Nephron progenitor cell (in vitro differentiated cells): ENCODE results near the gene DHRS13.

Experiments
- DNase-seq: peaks from one replicate; pipeline ENCODE4 v3.0.0; 2021
- H3K27ac Mint-ChIP-seq: 2 replicates; pipeline ENCODE4 v1.8.0; 2021; ENCODE audit warnings: mild to moderate bottlenecking, moderate library complexity, mixed read lengths
- H3K27me3 Mint-ChIP-seq: 2 replicates; pipeline ENCODE4 v1.8.0; 2021; ENCODE audit warnings: mild to moderate bottlenecking, low read depth, mixed read lengths; ENCODE audit not compliant: poor library complexity
- H3K36me3 Mint-ChIP-seq: 2 replicates; pipeline ENCODE4 v1.8.0; 2021; ENCODE audit warnings: low read depth, mixed read lengths
- H3K4me1 Mint-ChIP-seq: 2 replicates; pipeline ENCODE4 v1.8.0; 2021; ENCODE audit warnings: mixed read lengths
- H3K4me3 Mint-ChIP-seq: 2 replicates; pipeline ENCODE4 v1.8.0; 2021; ENCODE audit warnings: mild to moderate bottlenecking, moderate library complexity, mixed read lengths
- H3K9me3 Mint-ChIP-seq: 2 replicates; pipeline ENCODE4 v1.8.0; 2021; ENCODE audit warnings: mild to moderate bottlenecking, moderate library complexity, mixed read lengths
- TF ChIP-seq, protein P1 (sequence below): fragments of 200-600 bp; sonication (generic); IDR thresholded peaks from 2 replicates; pipeline ENCODE4 v1.5.0; 2021; ENCODE audit warnings: antibody characterized with exemption

Gene DHRS13, protein sequence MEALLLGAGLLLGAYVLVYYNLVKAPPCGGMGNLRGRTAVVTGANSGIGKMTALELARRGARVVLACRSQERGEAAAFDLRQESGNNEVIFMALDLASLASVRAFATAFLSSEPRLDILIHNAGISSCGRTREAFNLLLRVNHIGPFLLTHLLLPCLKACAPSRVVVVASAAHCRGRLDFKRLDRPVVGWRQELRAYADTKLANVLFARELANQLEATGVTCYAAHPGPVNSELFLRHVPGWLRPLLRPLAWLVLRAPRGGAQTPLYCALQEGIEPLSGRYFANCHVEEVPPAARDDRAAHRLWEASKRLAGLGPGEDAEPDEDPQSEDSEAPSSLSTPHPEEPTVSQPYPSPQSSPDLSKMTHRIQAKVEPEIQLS

DNA sequence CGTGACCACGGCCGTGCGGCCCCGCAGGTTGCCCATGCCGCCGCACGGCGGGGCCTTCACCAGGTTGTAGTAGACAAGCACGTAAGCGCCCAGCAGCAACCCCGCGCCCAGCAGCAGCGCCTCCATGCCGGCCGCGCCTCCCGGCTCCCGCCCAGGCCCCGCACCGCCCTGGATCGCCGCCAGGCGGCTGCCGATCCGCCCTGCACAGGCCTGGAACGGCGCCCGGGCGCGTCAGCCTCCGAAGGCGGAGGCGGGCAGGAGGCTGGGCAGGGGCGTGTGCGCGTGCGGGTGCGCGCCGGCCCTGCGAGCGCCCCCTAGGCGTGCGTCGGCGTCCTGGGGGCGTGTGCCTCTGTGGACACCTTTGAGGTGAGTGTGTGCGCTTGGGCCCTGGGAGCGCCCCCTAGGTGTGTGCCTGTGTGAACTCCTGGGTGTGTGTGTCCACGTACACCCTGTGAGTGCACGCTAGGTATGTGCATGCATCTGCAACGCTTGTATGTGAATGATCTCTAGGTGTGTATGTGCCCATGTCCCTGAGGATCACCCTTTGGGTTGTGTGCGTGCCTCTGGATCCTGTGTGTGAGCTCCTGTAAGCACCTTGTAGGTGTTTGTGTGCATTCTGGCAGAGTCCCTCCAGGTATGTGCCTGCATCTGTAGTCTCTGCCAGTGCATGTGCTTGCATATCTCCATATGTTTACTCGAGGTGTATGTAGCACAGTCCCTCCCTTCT is at the start of gene DHRS13:
Gene DHRS13 (minus strand): TSS at position 261 of the 727 bp plus-strand sequence. CDS start 135 bp downstream, at position 126.
- H3K27me3 Mint-ChIP-seq = peaks cover 7% of the 10 kb centered on the region
- H3K4me1 Mint-ChIP-seq = peaks cover 39% of the 10 kb centered on the region
- peaks cover 26% of the 10 kb centered on the region for H3K36me3 Mint-ChIP-seq
- H3K27ac Mint-ChIP-seq = peak within 1 kb of the TSS; percentile 89
- TF ChIP-seq, protein P1, sequence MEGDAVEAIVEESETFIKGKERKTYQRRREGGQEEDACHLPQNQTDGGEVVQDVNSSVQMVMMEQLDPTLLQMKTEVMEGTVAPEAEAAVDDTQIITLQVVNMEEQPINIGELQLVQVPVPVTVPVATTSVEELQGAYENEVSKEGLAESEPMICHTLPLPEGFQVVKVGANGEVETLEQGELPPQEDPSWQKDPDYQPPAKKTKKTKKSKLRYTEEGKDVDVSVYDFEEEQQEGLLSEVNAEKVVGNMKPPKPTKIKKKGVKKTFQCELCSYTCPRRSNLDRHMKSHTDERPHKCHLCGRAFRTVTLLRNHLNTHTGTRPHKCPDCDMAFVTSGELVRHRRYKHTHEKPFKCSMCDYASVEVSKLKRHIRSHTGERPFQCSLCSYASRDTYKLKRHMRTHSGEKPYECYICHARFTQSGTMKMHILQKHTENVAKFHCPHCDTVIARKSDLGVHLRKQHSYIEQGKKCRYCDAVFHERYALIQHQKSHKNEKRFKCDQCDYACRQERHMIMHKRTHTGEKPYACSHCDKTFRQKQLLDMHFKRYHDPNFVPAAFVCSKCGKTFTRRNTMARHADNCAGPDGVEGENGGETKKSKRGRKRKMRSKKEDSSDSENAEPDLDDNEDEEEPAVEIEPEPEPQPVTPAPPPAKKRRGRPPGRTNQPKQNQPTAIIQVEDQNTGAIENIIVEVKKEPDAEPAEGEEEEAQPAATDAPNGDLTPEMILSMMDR = peak; percentile 89
- DNase-seq = peak; percentile 94
- H3K9me3 Mint-ChIP-seq = no peaks in the 10 kb centered on the region
- H3K4me3 Mint-ChIP-seq = peak within 1 kb of the TSS; percentile 86

DNA sequence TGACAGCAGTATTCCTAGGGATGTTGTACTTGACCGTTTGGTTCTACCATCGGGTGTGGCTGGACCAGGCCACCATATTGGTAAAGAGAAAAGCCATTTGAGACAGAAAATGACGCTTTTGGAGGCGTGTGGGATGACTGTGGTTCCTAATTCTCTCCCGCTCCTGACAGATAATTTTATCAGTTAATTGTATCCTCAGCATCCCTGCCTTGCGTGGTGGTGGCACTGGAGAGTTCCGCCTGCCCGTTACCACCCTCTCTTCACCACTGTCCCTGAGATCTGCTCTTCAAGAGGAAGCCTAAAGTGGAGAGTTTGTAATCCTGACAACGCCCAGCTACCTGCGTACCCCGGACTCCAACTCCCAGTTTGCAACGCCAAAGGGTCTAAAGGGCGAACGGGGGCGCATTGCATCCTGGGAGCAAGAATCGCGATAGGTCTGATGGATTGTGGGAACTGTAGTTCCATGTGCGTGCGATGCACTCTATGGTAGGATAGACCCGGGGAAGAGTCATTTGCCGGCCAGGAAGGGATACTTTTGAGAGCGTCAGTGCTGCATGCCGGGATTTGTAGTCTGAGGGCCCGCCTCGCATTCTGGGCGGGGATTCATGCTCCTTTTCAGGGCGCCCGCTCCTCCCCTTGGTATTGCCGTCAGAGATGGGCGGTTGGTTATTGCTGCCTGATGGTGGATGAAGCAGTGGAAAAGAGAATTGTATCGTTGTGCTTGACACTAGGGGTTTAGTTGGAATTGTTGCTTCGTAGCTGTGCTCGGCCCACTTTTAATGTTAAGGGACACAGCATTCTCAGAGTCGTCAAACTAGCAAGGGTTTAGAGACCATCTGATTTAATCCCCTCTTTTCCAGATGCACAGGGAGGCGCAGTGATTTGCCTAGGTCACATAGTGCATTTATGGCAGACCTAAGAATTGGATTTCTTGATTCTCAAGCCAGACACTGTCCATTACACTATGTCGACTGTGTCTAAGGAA is 49.4 kb upstream of the DHRS13 start:
- no peaks in the 10 kb centered on the region for H3K9me3 Mint-ChIP-seq
- H3K4me3 Mint-ChIP-seq = no peak overlapping the region
- H3K4me1 Mint-ChIP-seq = peaks cover 17% of the 10 kb centered on the region
- TF ChIP-seq, protein P1 = no peak
- DNase-seq = peak; percentile 91
- no peaks in the 10 kb centered on the region for H3K27me3 Mint-ChIP-seq
- H3K36me3 Mint-ChIP-seq = peaks cover 9% of the 10 kb centered on the region
- H3K27ac Mint-ChIP-seq = no peak overlapping the region

DNA sequence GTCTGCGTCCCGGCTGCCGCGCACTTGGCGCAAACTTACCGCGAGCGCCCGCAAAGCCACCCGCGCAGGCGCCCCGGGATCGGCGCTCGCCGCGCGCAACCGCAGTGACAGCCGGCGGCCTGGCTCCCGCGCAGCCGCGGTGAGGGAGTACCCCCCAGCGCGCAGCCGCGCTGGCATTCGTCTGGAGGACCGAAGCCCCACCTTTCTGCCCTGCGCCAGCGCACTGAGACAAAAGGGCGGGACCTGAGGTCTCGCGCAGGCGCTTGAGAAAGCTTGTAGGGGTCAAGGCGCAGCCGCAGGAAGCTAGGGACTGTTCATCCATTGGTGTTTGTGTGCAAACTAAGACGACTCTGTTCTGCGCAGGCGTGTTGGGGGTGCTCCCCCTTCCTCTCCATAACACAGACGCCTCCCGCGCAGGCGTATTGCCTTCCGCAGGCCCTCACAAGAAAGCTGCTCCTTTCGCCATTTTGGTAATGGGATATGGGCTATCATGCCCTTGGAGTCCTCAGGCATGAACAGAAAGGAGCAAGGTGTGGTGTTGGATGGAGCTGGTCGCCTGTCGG is 48.6 kb upstream of the DHRS13 start, which contains the start of gene PHF12:
Gene PHF12 (minus strand): TSS at position 91 of the 563 bp plus-strand sequence. CDS start 558 bp downstream, outside the sequence.
- TF ChIP-seq, protein P1 = no peak
- DNase-seq = peak; percentile 99

DNA sequence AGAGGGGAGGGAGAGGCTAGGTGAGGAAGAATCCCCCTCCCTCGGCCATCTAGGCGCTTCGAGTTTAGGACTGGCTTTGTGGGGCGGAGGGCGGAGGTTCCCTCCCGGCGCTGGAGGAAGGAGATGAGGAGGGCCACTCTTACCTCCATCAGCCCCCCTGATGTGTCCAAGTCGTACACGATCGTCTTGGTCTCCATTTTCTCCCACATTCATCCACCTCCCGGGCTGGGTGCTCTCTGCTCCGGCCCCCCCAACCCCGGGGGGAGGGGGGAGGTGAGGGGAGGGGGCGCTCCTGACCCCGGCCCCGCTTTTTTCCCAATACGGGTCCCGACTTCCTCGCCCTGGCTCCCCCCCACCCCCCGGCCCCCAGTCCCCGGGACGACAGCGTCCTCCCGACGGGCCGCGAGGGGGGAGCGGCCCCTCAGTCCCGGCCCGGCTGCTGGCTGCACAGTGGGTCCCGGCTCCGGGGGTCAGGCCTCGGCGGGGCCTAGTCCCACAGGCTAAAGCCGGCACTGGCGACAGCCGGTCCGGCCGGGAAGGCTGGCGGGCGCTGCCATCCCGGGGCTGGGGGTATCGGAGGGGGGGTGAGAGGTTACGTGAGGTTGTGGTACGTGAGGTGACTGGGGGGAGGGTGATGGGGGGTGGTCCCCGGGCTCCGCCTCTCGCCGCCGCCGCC is 48.0 kb upstream of the DHRS13 start:
- TF ChIP-seq, protein P1 = no peak
- H3K27me3 Mint-ChIP-seq = no peaks in the 10 kb centered on the region
- H3K36me3 Mint-ChIP-seq = peaks cover 16% of the 10 kb centered on the region
- H3K27ac Mint-ChIP-seq = peak overlapping the region; percentile 45
- H3K4me1 Mint-ChIP-seq = peaks cover 25% of the 10 kb centered on the region
- DNase-seq = no peak
- no peaks in the 10 kb centered on the region for H3K9me3 Mint-ChIP-seq
- peak overlapping the region; percentile 97 for H3K4me3 Mint-ChIP-seq

More for the DNA sequence above, 48.6 kb upstream of the DHRS13 start, which contains the start of gene PHF12:
- Mint-ChIP-seq H3K9me3 (no peaks in the 10 kb centered on the region), H3K4me3 (peak within 1 kb of the TSS; percentile 97), H3K27ac (peak within 1 kb of the TSS; percentile 45), H3K36me3 (peaks cover 10% of the 10 kb centered on the region), H3K27me3 (no peaks in the 10 kb centered on the region), H3K4me1 (peaks cover 19% of the 10 kb centered on the region)
